Prostate gland (tissue), 2 donors: Measurements from ENCODE around the gene SET.
A peak's percentile ranks its signal among the peaks of the same experiment; 100 is the strongest.

Experiments used
- CTCF ChIP-seq, 4 experiments: fragments of 200-600 bp in 2 of 4; fragments of 450-650 bp in 2 of 4; sonication (generic) in 2 of 4; IDR thresholded peaks; 1 replicate in 3 of 4; 2 replicates in 1 of 4; pipeline ENCODE4 v1.5.1; 2016 to 2019; ENCODE audit warnings: antibody characterized with exemption in 4 of 4, mild to moderate bottlenecking in 2 of 4, moderate library complexity in 2 of 4
- POLR2AphosphoS5 ChIP-seq: sonication (generic); formaldehyde crosslinking; IDR thresholded peaks from one replicate; pipeline ENCODE4 v1.6.1; 2017; ENCODE audit warnings: antibody characterized with exemption

DNA sequence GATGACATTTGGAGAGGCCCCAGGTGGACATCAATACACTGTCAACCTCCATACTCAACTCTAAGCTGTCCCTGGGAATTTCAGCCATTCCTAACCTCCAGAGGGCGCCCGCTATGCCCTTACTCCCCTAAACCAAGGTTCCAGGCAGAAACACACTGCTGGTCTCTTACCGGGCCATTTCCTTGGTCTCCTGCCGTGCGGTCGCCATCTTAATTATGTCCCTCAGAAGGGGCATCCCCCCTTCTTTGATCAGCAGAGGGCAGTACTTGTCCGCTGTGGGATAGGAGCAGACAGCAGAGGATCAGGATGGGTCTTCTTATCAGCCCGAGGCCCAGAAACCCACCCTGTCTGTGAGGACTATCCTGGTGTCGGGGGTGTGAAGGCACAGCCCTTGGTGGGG lies 44.2 kb downstream of the SET start:
- TF ChIP-seq CTCF (IDR thresholded peaks at IDR 0.05) = peak in 3 of 4 experiments; percentile 47 to 64 (median 54)
- peak; percentile 71 for TF ChIP-seq POLR2AphosphoS5
